ENCODE results near the gene HYI.

The HYI gene

GRCh38 chr1:43421396-43421795 is 32.3 kb downstream of the HYI start:
- Histone ChIP-seq H3K36me3 (ENCODE audit: low read length) (no peaks in the 10 kb centered on the region), H3K4me3 (ENCODE audit: insufficient read depth, low read length, poor library complexity, severe bottlenecking) (no peak overlapping the region), H3K9me2 (replicated peaks; ENCODE audit: insufficient read depth, low read length) (no peaks in the 10 kb centered on the region), H3K4me2 (ENCODE audit: low read depth, low read length, poor library complexity, severe bottlenecking) (no peak overlapping the region), H2AFZ (ENCODE audit: low read depth, low read length, severe bottlenecking) (no peak overlapping the region), H3K27me3 (ENCODE audit: low read length) (no peaks in the 10 kb centered on the region), H4K20me1 (ENCODE audit: low read depth, low read length) (no peaks in the 10 kb centered on the region), H3K9me3 (ENCODE audit: insufficient read depth, low read length) (no peaks in the 10 kb centered on the region), H3K9ac (ENCODE audit: low read length) (no peak overlapping the region), H3F3A (ENCODE audit: insufficient read depth) (no peaks in the 10 kb centered on the region), H3K27ac (ENCODE audit: low read depth, low read length) (no peak overlapping the region), H3K79me2 (ENCODE audit: insufficient read depth, low read length) (no peaks in the 10 kb centered on the region)
- no peak for TF ChIP-seq CTCF (IDR thresholded peaks at IDR 0.05; ENCODE audit: insufficient read depth, low read length, poor library complexity, severe bottlenecking)
- TF ChIP-seq EZH2phosphoT487 (conservative IDR thresholded peaks at IDR 0.05; ENCODE audit: low read length), result no peak

GRCh38 chr1:43420874-43421273 is 32.9 kb downstream of the HYI start:
- no peak overlapping the region for H2AFZ ChIP-seq (ENCODE audit: low read depth, low read length, severe bottlenecking)
- H3K9ac ChIP-seq (ENCODE audit: low read length), result no peak overlapping the region
- no peaks in the 10 kb centered on the region for H3F3A ChIP-seq (ENCODE audit: insufficient read depth)
- no peaks in the 10 kb centered on the region for H3K36me3 ChIP-seq (ENCODE audit: low read length)
- no peaks in the 10 kb centered on the region for H3K79me2 ChIP-seq (ENCODE audit: insufficient read depth, low read length)
- H3K9me2 ChIP-seq (replicated peaks; ENCODE audit: insufficient read depth, low read length), result no peaks in the 10 kb centered on the region
- TF ChIP-seq CTCF (IDR thresholded peaks at IDR 0.05; ENCODE audit: insufficient read depth, low read length, poor library complexity, severe bottlenecking), result no peak
- TF ChIP-seq EZH2phosphoT487 (conservative IDR thresholded peaks at IDR 0.05; ENCODE audit: low read length), result no peak
- no peak overlapping the region for H3K27ac ChIP-seq (ENCODE audit: low read depth, low read length)
- no peaks in the 10 kb centered on the region for H3K9me3 ChIP-seq (ENCODE audit: insufficient read depth, low read length)
- H4K20me1 ChIP-seq (ENCODE audit: low read depth, low read length), result no peaks in the 10 kb centered on the region
- H3K27me3 ChIP-seq (ENCODE audit: low read length), result no peaks in the 10 kb centered on the region
- no peak overlapping the region for H3K4me2 ChIP-seq (ENCODE audit: low read depth, low read length, poor library complexity, severe bottlenecking)
- H3K4me3 ChIP-seq (ENCODE audit: insufficient read depth, low read length, poor library complexity, severe bottlenecking), result no peak overlapping the region

- Histone ChIP-seq H3K27me3 (ENCODE audit: low read length) (no peaks in the 10 kb centered on the region), H3K9me2 (replicated peaks; ENCODE audit: insufficient read depth, low read length) (no peaks in the 10 kb centered on the region), H3K4me3 (ENCODE audit: insufficient read depth, low read length, poor library complexity, severe bottlenecking) (no peak overlapping the region), H2AFZ (ENCODE audit: low read depth, low read length, severe bottlenecking) (no peak overlapping the region), H3K27ac (ENCODE audit: low read depth, low read length) (no peak overlapping the region), H4K20me1 (ENCODE audit: low read depth, low read length) (no peaks in the 10 kb centered on the region), H3K9ac (ENCODE audit: low read length) (no peak overlapping the region), H3F3A (ENCODE audit: insufficient read depth) (no peaks in the 10 kb centered on the region), H3K79me2 (ENCODE audit: insufficient read depth, low read length) (no peaks in the 10 kb centered on the region), H3K9me3 (ENCODE audit: insufficient read depth, low read length) (no peaks in the 10 kb centered on the region), H3K36me3 (ENCODE audit: low read length) (no peaks in the 10 kb centered on the region), H3K4me2 (ENCODE audit: low read depth, low read length, poor library complexity, severe bottlenecking) (no peak overlapping the region)
- TF ChIP-seq EZH2phosphoT487 (conservative IDR thresholded peaks at IDR 0.05; ENCODE audit: low read length) (no peak), CTCF (IDR thresholded peaks at IDR 0.05; ENCODE audit: insufficient read depth, low read length, poor library complexity, severe bottlenecking) (no peak)
These were observed 33.9 kb downstream of the HYI start for GRCh38 chr1:43419627-43420425.
